Right ventricle myocardium superior (tissue), 1 donor: ENCODE measurements around the gene ARGLU1. TPM values are rescaled to one million over a fixed set of nuclear protein-coding genes. Genes with fewer than 3 reads are reported as not detected.

Experiments
- ATAC-seq: fragments of 200-7000 bp; cut with Tn5 transposase; one replicate; pipeline ENCODE4 v1.9.1; 2020; ENCODE audit warnings: mild to moderate bottlenecking; ENCODE audit not compliant: poor library complexity
- DNase-seq: peaks from one replicate; pipeline ENCODE4 v3.0.0-alpha.2; 2020
- intact Hi-C: fragments of 100-400 bp; cut with DNase I; formaldehyde crosslinking; loops from one replicate; pipeline ENCODE4 v1.11.2; 2022
- total RNA-seq: library from RNA; stranded (reverse); fragmentation: NEBNext Ultra II Directional; extraction: Animal tissue kit (Norgen Biotek cat#: 25700); gene quantifications from one replicate; pipeline ENCODE4 v1.2.1, GENCODE V29; 2021
- donor health status: DM: no; HTN: yes; CAD: no; lungs with severe emphysema.

Gene ARGLU1
- total RNA-seq, 1 donor from 2014 or later = 25.6 TPM

- DNase-seq (no peak), ATAC-seq (no peak)
- intact Hi-C loops = loop anchor here (10.0 kb wide), 3 partner anchors 384 to 1956 kb away; no protein-coding TSS in a partner anchor
Measured at GRCh38 chr13:106530980-106531481, 36.9 kb downstream of the ARGLU1 start.

GRCh38 chr13:106530171-106530851, 37.6 kb downstream of the ARGLU1 start:
- no peak for DNase-seq
- intact Hi-C loops = loop anchor here (10.0 kb wide), 3 partner anchors 384 to 1956 kb away; no protein-coding TSS in a partner anchor

GRCh38 chr13:106529415-106530170, 38.3 kb downstream of the ARGLU1 start:
- intact Hi-C loops = loop anchor here (10.0 kb wide), 3 partner anchors 385 to 1955 kb away; no protein-coding TSS in a partner anchor
- ATAC-seq (no peak), DNase-seq (no peak)

More at GRCh38 chr13:106530171-106530851, 37.6 kb downstream of the ARGLU1 start:
- ATAC-seq = no peak

GRCh38 chr13:106528718-106529414, 39.1 kb downstream of the ARGLU1 start:
- no peak for ATAC-seq
- intact Hi-C loops = no loop called here
- no peak for DNase-seq

GRCh38 chr13:106527826-106528225, 40.1 kb downstream of the ARGLU1 start:
- ATAC-seq (no peak), DNase-seq (no peak)
- intact Hi-C loops = no loop called here

GRCh38 chr13:106527445-106527801, 40.5 kb downstream of the ARGLU1 start:
- intact Hi-C loops = no loop called here
- DNase-seq (no peak), ATAC-seq (no peak)

GRCh38 chr13:106526738-106527444, 41.0 kb downstream of the ARGLU1 start:
- intact Hi-C loops = no loop called here
- ATAC-seq (no peak), DNase-seq (no peak)

GRCh38 chr13:106525865-106526264, 42.1 kb downstream of the ARGLU1 start:
- DNase-seq = no peak
- intact Hi-C loops = no loop called here
- no peak for ATAC-seq

GRCh38 chr13:106524108-106524507, 43.8 kb downstream of the ARGLU1 start:
- intact Hi-C loops = no loop called here
- ATAC-seq = no peak
- no peak for DNase-seq

GRCh38 chr13:106523576-106523975, 44.4 kb downstream of the ARGLU1 start:
- intact Hi-C loops = no loop called here
- DNase-seq = no peak
- no peak for ATAC-seq

- ATAC-seq (no peak), DNase-seq (no peak)
- intact Hi-C loops = no loop called here
Measured at GRCh38 chr13:106522898-106523525, 44.9 kb downstream of the ARGLU1 start.

- intact Hi-C loops = no loop called here
- DNase-seq (no peak), ATAC-seq (no peak)
Measured at GRCh38 chr13:106522112-106522705, 45.7 kb downstream of the ARGLU1 start.

GRCh38 chr13:106521095-106521799, 46.7 kb downstream of the ARGLU1 start:
- intact Hi-C loops = no loop called here
- ATAC-seq (no peak), DNase-seq (no peak)

- ATAC-seq = no peak
- intact Hi-C loops = no loop called here
- DNase-seq = no peak
Measured at GRCh38 chr13:106520251-106521054, 47.5 kb downstream of the ARGLU1 start.

- ATAC-seq (no peak), DNase-seq (no peak)
- intact Hi-C loops = no loop called here
Measured at GRCh38 chr13:106518512-106518911, 49.4 kb downstream of the ARGLU1 start.

GRCh38 chr13:106517109-106517847, 50.7 kb downstream of the ARGLU1 start:
- intact Hi-C loops = no loop called here
- no peak for ATAC-seq
- no peak for DNase-seq
